ENCODE data around the gene RHOA. TPM values are rescaled to one million over a fixed set of nuclear protein-coding genes. Genes with fewer than 3 reads are reported as not detected.
A peak's percentile ranks its signal among the peaks of the same experiment; 100 is the strongest.

The RHOA gene
- total RNA-seq, 1 experiment from 2014 or later: 497 TPM

DNA sequence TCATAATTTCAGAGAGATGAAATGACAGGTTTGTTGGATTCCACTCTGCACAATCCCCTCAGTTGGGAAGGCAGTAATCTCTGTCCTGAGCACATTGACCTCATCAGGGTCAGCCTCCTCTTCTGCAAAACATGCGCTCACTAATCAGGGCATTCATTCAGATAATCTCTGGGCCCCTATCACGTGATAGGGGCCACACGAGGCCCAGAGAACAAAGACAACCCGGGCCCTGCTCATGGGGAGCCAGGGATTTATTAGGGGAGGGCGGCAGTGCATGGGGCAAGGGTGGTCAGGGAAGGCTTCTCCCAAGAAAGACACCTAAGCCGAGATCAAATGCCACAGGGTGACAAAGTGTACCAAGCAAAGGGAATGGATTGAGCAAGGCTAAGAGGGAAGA lies 1.6 kb upstream of the RHOA start:
- Histone ChIP-seq H3K27me3 (ENCODE audit: insufficient read depth, low read length) (no peaks in the 10 kb centered on the region), H3K27ac (ENCODE audit: low read depth, low read length) (peak overlapping the region; percentile 81), H4K20me1 (ENCODE audit: insufficient read depth) (peaks cover 18% of the 10 kb centered on the region; the same call in 1 of the 2 replicates), H3K4me3 (replicated peaks in 1 of 2; ENCODE audit: low read depth in 1 of 2, low read length in 2 of 2) (peak overlapping the region; percentile 94 to 95), H3K79me2 (ENCODE audit: insufficient read depth, low read length) (peaks cover 51% of the 10 kb centered on the region), H2AFZ (ENCODE audit: low read depth, low read length, poor library complexity, severe bottlenecking) (no peak overlapping the region), H3K9me2 (ENCODE audit: insufficient read depth) (no peaks in the 10 kb centered on the region), H3K4me2 (ENCODE audit: low read length) (peak overlapping the region; percentile 99), H3K36me3 (ENCODE audit: control insufficient read depth in 1 of 2, insufficient read depth in 2 of 2, low read length in 2 of 2) (peaks cover 0 to 17% of the 10 kb centered on the region in 2 experiments; a peak in 1 of 4 replicates), H3K4me1 (ENCODE audit: control insufficient read depth in 1 of 2, insufficient read depth in 2 of 2, low read length in 2 of 2) (peaks cover 23 to 58% of the 10 kb centered on the region in 2 experiments; a peak in 3 of 4 replicates), H3K9ac (ENCODE audit: low read length) (peak overlapping the region; percentile 98), H3K9me3 (ENCODE audit: control insufficient read depth in 1 of 2, insufficient read depth in 1 of 2, low read depth in 1 of 2, low read length in 2 of 2) (no peaks in the 10 kb centered on the region)
- no peak for DNase-seq (ENCODE audit: low read depth, low spot score)
- no TSS peak for BruUV-seq (replicated peaks)
- TF ChIP-seq SIN3A (IDR thresholded peaks at IDR 0.05; ENCODE audit: low read depth): no peak
- TF ChIP-seq CEBPB (IDR thresholded peaks at IDR 0.05; ENCODE audit: low read depth): no peak
- TF ChIP-seq, protein P1, sequence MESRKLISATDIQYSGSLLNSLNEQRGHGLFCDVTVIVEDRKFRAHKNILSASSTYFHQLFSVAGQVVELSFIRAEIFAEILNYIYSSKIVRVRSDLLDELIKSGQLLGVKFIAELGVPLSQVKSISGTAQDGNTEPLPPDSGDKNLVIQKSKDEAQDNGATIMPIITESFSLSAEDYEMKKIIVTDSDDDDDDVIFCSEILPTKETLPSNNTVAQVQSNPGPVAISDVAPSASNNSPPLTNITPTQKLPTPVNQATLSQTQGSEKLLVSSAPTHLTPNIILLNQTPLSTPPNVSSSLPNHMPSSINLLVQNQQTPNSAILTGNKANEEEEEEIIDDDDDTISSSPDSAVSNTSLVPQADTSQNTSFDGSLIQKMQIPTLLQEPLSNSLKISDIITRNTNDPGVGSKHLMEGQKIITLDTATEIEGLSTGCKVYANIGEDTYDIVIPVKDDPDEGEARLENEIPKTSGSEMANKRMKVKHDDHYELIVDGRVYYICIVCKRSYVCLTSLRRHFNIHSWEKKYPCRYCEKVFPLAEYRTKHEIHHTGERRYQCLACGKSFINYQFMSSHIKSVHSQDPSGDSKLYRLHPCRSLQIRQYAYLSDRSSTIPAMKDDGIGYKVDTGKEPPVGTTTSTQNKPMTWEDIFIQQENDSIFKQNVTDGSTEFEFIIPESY (IDR thresholded peaks at IDR 0.05; ENCODE audit: extremely low read depth, insufficient replicate concordance, low read length): no peak
- no peak for TF ChIP-seq EZH2phosphoT487 (IDR thresholded peaks at IDR 0.05; ENCODE audit: borderline replicate concordance)
- TF ChIP-seq ZNF274 (IDR thresholded peaks at IDR 0.05; ENCODE audit: low read depth, low read length): no peak
- no peak for ATAC-seq
- intact Hi-C loops (cut with micrococcal nuclease): loop anchor here (2.0 kb wide), 1 partner anchor 55 kb away; the partner anchor contains the start of gene GPX1
- ChIA-PET CTCF (interaction anchor here (1.2 kb wide), 2 partner anchors 16 to 36 kb away, joined by 3 read pairs; partner anchors contain the start of gene NICN1), RAD21 (ENCODE audit: low non-redundant PET in 1 of 2, low total read pairs in 2 of 2, uncharacterized antibody in 2 of 2, unreplicated experiment in 2 of 2) (no interaction called here), POLR2A (no interaction called here)
